GM19025 (cell line): Measurements from ENCODE around the gene AP2A1.
"Not testable (repeated sequence)": the region's sequence is repeated elsewhere in the genome, so short reads cannot be mapped to it uniquely, and the experiment has no call there.

Experiments used
- ATAC-seq: cut with Tn5 transposase; IDR thresholded peaks from one replicate; pipeline ENCODE4 v1.9.1; 2021; ENCODE audit warnings: mild to moderate bottlenecking, low read depth, moderate library complexity; ENCODE audit not compliant: unreplicated experiment

The AP2A1 gene

DNA sequence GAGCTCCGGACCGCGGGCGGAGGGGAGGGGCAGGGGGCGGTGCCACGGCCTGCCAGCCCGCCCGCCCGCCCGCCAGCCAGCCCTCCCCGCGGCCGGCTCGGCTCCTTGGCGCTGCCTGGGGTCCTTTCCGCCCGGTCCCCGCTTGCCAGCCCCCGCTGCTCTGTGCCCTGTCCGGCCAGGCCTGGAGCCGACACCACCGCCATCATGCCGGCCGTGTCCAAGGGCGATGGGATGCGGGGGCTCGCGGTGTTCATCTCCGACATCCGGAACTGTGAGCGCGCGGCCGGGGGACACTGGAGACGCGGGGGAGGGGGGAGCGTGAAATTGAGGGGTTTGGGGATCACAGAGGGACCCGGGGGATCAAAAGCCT is at the start of gene AP2A1:
AP2A1 (plus strand) TSS at position 72 of the 370 bp plus-strand sequence; CDS start at position 205, 133 bp downstream.
- ATAC-seq = no peak

DNA sequence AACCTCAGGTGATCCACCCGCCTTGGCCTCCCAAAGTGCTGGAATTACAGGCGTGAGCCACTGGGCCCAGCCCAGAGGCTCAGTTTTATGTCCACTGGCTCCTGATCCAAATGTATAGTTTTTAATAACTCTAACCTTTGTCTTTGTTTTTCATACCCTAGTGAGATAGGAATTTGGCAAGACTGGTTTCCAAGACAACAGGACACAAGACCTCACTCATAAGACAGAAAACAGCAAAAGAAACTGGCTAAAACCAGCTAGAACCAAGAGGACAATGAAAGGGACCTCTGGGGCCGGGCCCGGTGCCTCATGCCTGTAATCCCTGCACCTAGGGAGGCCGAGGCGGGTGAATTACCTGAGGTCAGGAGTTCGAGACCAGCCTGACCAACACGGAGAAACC is 48.3 kb upstream of the AP2A1 start:
- ATAC-seq = no peak

DNA sequence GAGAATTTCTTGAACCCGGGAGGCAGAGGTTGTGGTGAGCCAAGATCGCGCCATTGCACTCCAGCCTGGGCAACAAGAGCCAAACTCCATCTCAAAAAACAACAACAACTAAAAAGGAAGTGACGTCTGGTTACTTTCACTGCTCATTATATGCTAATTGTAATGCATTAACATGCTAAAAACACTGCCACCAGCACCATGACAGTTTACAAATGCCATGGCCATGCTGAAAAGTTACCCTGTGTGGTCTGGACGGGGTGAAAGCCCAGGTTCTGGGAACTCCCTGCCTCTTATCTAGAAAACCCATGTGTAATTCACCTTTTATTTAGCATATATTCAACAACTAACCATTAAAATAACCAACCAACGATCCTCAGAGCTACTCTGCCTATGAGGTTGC is 47.8 kb upstream of the AP2A1 start:
- ATAC-seq = no peak

DNA sequence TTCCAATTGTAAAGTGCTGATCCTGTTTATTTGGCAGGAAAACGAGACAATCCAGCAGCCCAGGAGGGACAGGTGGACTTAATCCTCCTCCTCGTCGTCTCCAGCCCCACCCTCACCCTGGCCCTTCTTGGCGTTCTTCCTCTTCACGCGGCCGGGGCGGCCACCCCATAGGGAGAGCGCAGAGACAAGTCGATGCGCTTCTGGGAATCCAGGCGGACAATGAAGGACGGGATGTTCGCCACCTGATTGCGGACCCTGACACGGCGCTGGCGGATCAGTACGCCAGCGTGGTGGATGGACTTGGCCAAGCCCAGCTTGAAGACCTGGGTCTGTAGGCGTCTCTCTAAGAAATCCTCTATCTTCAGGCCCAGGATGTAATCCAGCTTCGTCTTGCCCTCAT is 47.4 kb upstream of the AP2A1 start:
- not testable (repeated sequence) for ATAC-seq

DNA sequence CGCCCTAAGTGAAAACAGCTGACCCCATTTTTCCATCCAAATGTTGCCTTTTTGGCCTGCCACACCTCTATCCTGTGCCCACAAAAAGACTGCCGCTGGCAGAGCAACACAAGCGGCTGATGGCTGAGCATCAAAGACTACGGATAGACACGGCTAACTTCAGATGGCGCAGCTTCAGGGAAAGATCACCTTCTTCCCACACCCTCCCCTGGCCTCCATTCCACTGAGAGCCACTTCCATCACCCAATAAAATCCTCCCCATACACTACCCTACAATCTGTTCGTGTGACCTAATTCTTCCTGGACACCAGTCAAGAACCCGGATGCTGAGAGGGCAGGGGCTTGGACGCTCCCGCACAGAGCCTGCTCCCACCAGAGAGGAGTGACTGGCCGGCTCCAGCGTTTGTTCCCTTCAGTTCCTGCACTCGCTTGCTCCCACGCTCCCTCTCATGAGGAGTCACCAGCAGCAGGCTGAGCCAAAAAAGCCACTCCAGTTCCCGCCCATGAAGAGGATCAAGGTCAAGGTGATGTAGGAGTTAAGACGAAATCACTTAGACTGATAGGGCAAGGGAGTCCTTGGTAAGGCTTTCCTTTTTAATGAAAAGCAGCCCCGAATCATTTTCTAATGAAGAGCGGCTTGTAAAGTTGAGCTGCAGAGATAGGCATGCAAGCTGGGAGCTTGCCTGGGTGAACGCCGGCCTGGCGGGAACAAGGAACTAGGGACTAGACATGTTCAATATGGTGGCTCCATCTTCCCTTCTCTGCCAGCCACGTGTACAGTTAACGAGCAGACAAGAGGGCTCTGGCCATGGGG is 39.4 kb upstream of the AP2A1 start:
- no peak for ATAC-seq

DNA sequence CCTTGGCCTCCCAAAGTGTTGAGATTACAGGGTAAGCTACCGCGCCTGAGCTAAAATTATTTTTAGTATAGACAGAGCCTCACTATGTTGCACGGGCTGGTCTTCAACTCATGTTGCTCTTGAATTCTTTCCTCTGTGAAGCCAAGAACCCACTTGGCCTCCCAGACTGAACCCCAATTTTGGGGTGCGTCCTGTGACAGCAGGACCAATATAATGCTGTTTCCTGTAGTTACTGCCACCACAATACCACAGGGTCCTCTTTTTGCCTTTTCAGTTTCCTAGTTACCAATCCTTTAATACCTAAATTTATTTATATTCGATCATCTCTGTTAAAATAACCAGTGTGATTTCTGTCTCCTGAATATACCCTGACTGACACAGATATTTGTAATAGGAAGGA is 36.6 kb upstream of the AP2A1 start:
- ATAC-seq = no peak

DNA sequence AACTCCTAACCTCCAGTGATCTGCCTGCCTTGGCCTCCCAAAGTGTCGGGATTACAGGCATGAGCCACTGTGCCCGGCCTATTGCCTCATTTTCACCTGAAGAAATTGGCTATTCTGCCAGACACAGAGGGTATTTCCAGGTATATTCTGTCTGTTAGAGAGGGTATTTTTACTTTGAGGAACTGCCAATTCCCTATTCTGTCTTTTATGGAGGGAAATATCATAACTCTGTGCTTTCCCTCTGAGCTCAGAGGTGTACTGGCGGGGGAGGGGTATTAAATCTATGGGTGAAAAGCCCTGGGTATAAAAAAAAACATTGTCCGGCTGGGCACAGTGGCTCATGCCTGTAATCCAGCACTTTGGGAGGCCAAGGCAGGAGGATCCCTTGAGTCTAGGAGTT is 28.5 kb upstream of the AP2A1 start:
- ATAC-seq = no peak

DNA sequence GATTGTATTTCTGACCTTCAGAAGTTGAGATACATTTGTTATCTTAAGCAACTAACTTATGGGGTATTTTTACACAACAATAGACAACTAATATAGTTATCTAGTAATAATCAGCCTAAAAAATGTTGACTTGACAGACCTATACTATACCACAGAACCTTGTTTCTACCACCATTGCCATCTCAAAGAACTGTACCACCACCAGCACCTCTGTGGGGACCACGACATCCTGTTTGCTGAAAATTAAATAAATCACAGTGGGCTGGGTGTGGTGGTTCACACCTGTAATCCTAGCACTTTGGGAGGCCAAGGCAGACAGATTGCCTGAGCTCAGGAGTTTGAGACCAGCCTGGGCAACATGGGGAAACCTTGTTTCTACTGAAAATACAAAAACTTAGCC is 27.7 kb upstream of the AP2A1 start:
- ATAC-seq = no peak

DNA sequence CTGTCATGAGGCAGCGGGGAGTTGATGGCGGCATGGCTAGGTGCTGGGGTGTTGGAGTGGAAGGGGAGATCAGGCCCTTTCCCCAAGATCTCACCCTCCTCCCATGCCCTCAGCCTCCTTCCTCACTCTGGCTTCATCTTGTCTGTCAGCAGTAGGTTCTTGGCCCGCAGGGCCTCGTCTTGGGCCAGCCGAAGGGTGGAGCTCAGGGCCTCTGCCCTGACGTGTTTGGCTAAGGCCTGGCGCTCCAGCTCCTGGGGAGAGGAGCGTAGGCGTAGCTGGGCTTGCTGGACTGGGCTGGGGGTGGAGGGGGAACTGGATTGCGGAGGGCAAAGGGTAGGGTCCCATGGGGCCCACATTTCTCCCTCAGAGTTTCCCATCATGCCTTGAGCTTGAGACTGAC is 26.9 kb upstream of the AP2A1 start:
- ATAC-seq = no peak

DNA sequence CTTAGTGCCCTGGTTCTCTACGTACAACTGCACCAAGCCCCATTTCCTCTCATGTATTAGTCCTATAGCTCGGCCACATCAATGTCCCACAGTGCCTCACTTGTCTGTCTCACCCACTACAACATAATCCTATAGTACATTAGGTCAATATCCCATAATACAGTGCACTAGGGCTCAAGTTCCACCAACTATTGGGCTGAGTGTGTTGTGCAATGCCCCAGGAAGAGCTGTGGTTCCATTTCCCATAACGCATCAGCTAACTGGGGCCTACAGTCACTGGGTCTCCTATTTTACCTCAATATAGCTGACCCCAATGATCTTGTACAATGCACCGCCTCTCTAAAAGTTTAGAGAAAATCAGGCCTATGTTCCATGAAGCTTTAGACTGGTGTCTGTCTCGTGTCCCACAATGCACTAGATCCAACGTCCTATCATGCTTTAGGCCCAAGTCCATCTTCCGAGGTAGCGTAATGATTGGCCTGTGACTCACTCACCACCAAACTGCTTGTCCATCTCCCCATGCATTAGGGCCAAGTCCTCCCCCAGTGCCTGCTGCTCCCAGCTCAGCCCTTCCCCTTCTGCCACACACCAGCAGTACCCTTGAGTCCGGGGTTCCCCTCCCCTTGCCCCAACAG is 25.5 kb upstream of the AP2A1 start:
- ATAC-seq = no peak

DNA sequence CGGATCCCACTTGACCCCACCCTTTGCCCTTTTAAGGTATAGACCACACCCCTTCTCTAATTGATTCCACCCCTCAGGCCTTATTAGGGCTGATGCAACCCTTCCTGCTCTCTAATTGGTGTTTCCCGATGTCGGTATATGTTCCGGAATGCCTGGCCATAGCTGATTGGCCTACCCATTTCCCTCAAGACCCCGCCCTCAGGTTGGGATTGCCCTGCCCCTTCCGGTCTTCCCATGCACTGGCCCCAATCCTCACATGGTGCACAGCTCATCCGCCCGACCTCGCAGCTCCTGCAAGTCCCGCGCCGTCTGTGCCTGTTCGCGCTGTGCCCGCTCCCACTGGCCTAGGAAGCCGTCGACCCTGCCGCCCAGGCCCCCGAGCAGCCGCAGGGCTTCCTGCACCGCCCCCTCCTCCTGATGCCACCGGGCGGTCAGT is 21.8 kb upstream of the AP2A1 start:
- no peak for ATAC-seq

DNA sequence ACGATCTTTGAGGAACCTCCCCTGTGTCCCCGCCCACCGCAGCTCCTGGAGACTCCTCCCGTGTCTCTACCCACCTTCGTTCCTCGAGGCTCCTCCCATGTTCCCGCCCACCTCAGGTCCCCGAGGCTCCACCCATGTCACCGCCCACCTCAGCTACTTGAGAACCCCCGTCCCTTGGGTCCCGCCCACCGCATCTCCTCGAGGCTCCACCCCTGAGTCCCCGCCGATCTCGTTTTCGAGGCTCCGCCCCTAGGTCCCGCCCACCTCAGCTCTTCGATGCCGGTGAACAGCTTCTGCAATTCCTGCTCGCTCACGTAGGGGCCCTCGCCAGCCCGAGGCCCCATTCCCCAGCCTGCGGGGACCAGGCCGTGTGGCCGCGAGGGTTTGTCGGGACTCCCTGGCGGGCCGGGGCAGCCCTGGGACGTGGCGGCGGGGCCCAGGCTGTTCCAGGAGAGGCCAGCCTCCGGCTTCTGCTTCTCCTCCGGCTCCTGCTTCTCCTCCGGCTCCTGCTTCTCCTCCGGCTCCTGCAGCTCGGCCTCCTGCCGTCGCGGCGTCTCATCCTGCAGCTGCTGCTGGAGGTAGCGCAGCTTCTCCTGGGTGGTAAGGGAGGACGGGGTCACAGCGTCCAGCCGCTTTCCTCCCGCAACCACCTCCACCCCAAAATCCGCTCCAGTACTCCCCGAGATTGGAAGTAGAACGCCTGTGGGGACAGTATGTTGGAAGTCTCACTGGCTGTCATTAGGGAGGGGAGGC is 20.4 kb upstream of the AP2A1 start:
- no peak for ATAC-seq

DNA sequence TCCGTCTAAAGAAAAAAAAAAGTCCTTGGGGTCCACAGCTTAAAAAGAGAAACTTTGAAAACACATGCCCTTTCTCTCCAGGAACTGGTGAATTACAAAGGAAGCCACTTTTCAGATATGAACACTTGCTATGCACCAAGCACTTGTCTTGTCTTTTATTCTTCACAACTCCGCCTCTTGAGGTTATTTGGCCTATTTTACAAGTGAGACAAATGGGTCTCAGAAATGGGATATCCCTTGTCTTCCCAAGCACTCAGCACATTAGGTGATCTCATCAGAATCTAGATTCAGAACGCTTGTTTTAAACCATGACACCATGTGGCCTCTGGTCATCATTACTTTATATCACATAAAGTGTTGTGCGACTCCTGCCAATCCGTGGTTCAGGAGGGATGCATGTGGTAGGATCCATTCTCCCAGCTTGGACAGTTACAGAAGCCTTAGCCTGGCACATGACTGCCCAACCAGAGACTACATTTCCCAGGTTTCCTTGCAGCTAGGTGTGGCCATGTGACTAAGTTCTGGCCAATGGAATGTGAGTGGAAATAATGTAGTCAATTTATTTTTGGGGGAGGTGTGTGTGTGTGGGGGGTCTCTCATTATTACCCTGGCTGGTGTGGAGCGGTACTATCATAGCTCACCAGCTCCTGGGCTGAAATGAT is 17.6 kb upstream of the AP2A1 start:
- no peak for ATAC-seq

DNA sequence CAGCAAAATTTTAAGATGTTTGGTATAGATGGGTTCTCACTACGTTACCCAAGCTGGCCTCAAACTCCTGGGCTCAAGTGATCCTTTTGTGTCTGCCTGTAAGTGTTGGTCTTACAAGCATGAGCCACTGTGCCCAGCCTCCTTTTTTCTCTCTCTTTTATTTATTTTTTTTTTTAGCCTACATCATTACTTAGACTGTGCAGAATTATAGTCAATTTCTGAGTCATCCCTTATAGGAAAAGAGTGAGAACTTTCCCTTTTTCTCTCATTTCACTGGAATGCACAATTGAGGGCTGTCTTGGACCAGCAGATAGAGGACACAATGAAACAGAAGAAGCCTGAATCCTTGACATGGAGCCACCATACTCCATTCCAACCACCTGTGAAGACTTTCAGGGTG is 17.0 kb upstream of the AP2A1 start:
- ATAC-seq = no peak

DNA sequence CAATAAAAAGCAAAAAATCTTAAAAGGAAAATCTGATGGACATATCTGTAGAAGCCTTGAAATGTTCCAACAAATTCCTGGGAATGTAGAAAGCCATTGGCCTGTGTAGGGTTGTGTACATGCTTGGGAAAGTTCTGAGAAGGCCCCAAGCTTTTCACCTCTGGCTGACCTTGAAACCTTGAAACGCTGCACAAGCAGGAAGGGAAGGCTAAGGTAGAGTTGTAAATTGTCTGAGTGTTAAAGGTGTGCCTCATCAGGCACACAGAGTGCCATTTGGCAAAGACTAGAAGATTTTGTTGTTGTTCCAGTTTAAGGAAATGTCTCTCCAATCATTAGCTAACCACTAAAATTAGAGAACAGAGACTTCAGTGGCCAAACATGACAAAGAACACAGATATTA is 14.1 kb upstream of the AP2A1 start:
- no peak for ATAC-seq

DNA sequence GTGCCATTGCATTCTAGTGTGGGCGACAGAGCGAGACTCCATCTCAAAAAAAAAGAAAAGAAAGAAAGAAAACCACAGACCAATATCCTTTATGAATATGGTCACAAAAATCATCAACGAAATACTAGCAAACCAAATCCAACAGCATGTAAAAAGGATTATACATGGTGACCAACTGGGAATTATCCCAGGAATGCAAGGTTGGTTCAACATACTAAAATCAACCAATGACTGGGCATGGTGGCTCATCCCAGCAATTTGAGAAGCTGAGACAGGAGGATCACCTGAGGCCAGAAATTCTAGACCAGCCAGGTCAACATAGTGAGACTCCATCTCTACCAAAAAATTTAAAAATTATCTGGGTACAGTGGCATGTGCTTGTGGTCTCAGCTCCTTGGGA is 10.8 kb upstream of the AP2A1 start:
- no peak for ATAC-seq

DNA sequence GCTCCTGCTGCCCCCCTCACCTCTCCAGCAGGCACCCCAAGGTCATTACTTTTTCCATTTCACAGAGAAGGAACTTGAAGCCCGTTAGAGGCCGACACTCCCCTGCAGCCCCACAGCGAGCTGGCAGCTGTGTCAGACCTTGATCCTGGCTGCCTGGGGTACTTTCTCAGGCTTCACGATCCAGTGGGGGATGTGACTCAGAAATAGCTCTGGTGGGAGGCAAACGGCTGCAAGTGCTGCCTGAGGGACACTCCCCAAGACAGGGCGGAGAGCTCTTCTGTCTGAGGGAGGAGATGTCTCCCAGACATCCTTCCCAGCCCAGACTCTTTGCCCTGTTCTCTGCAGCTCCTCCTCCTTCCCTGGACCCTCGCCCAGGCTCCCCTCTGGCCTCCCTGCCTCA is 8.5 kb upstream of the AP2A1 start:
- ATAC-seq = no peak

DNA sequence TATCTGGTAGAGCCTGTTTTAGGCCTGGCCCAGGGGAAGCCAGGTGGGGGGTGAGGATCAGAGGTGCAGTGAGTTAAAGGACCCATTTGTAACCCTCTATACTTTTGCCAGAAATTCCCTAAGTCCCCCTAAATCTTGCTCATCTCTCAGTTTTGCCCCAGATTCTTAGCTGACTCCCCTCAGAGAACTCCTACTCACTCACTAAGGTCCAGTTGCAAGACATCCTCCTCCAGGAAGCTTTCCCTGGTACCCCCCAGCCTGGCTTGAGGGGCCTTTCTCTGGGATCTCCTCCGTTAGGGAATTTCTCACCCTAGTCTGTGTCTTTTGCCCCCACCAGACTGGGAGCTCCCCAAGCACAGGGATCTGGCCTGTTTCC is 5.6 kb upstream of the AP2A1 start:
- no peak for ATAC-seq

DNA sequence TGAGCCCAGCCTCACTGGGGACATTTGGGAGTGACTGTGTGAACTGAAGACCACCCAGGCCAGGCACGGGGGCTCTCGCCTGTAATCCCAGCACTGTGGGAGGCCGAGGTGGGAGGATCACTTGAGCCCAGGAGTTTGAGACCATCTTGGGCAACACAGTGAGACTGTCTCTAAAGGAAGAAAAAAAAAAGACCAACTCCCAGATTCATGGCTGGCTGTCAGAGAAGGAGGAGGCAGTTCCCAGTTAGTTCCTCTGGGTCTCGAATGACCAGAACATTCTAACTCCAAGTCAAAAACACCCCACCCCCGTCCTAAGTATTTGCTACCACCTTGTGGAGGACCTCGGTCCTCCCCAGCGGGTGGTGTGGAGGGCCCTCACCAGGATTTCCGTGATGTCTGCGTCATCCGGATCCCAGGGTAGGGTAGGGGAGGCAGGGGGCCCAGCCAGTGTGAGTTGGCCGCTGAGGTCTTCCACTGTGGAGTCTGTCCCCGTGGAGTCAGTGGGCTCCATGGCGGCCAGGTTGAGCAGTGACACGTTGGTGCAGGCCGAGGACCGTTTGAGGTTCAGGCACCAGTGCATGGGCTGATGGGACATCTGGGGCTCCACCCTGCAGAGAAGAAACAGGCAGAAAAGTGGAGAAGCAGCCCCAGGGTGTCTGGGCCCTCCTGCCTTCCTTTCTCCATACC is 5.0 kb upstream of the AP2A1 start:
- no peak for ATAC-seq

DNA sequence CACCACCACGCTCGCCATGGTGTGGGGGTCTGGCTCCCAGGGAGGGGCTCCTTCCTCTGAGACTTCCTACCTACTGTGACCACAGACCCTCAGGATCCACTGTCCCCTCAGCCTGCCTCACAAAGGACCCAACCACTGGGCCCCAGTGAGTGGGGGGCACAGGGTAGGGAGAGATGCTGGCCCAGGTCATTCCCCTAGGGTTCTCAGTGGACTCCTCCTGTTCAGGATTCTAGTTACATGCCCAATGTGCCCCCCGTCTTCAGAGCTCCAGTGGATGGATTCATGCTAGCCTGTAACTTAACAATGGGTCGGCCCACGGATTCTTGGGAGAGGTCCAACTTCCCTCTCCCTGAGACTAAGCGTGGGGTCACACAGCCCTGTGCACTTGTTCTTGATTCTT is 3.6 kb upstream of the AP2A1 start, which contains the start of gene TSKS:
TSKS (minus strand) TSS at position 77 of the 400 bp plus-strand sequence; CDS start at position 18, 59 bp downstream.
- ATAC-seq = no peak
